ENCODE data around the gene BCAS2.
"Not testable (repeated sequence)": the region's sequence is repeated elsewhere in the genome, so short reads cannot be mapped to it uniquely, and the experiment has no call there.

BCAS2 gene

GRCh38 chr1:114595602-114596001 is 14.2 kb upstream of the BCAS2 start:
- Histone ChIP-seq H3K36me3 (no peaks in the 10 kb centered on the region), H3K4me3 (no peak overlapping the region), H3K9me3 (0 out of 2 replicates have a peak, but pooled peaks cover 4% of the 10 kb centered on the region), H3K9ac (no peak overlapping the region), H4K20me1 (no peaks in the 10 kb centered on the region), H3K4me2 (no peak overlapping the region), H3K27me3 (no peaks in the 10 kb centered on the region), H3K27ac (no peak overlapping the region), H3K4me1 (no peaks in the 10 kb centered on the region)
- no peak for TF ChIP-seq Cebpa-rat (IDR thresholded peaks at IDR 0.05)

- no peaks in the 10 kb centered on the region for H4K20me1 ChIP-seq
- 0 out of 2 replicates have a peak, but pooled peaks cover 4% of the 10 kb centered on the region for H3K9me3 ChIP-seq
- no peak for TF ChIP-seq Cebpa-rat (IDR thresholded peaks at IDR 0.05)
- no peaks in the 10 kb centered on the region for H3K36me3 ChIP-seq
- H3K27me3 ChIP-seq: no peaks in the 10 kb centered on the region
- H3K27ac ChIP-seq: no peak overlapping the region
- H3K9ac ChIP-seq: no peak overlapping the region
- H3K4me1 ChIP-seq: no peaks in the 10 kb centered on the region
- no peak overlapping the region for H3K4me3 ChIP-seq
- no peak overlapping the region for H3K4me2 ChIP-seq
Observed at GRCh38 chr1:114594046-114594445, 12.6 kb upstream of the BCAS2 start.

GRCh38 chr1:114589122-114589521 is 7.7 kb upstream of the BCAS2 start:
- Histone ChIP-seq H3K9me3 (no peaks in the 10 kb centered on the region), H3K9ac (no peak overlapping the region), H3K4me1 (no peaks in the 10 kb centered on the region), H3K4me3 (no peak overlapping the region), H3K36me3 (no peaks in the 10 kb centered on the region), H4K20me1 (no peaks in the 10 kb centered on the region), H3K27ac (no peak overlapping the region), H3K4me2 (no peak overlapping the region), H3K27me3 (no peaks in the 10 kb centered on the region)
- TF ChIP-seq Cebpa-rat (IDR thresholded peaks at IDR 0.05): no peak

GRCh38 chr1:114588196-114588689 is 6.8 kb upstream of the BCAS2 start:
- no peaks in the 10 kb centered on the region for H3K9me3 ChIP-seq
- no peaks in the 10 kb centered on the region for H3K27me3 ChIP-seq
- H3K4me2 ChIP-seq: no peak overlapping the region
- H3K36me3 ChIP-seq: no peaks in the 10 kb centered on the region
- H3K9ac ChIP-seq: no peak overlapping the region
- no peak overlapping the region for H3K4me3 ChIP-seq
- no peak overlapping the region for H3K27ac ChIP-seq
- no peaks in the 10 kb centered on the region for H4K20me1 ChIP-seq
- no peak for TF ChIP-seq Cebpa-rat (IDR thresholded peaks at IDR 0.05)
- no peaks in the 10 kb centered on the region for H3K4me1 ChIP-seq

- no peaks in the 10 kb centered on the region for H3K27me3 ChIP-seq
- H3K9me3 ChIP-seq: no peaks in the 10 kb centered on the region
- H4K20me1 ChIP-seq: no peaks in the 10 kb centered on the region
- no peak overlapping the region for H3K4me3 ChIP-seq
- no peaks in the 10 kb centered on the region for H3K36me3 ChIP-seq
- H3K27ac ChIP-seq: no peak overlapping the region
- H3K4me1 ChIP-seq: peaks cover under 1% of the 10 kb centered on the region; the same call in 1 of the 2 replicates
- no peak overlapping the region for H3K9ac ChIP-seq
- TF ChIP-seq Cebpa-rat (IDR thresholded peaks at IDR 0.05): no peak
- no peak overlapping the region for H3K4me2 ChIP-seq
Observed at GRCh38 chr1:114587203-114587991, 6.0 kb upstream of the BCAS2 start.

- Histone ChIP-seq H3K4me2 (no peak overlapping the region), H3K27me3 (no peaks in the 10 kb centered on the region), H4K20me1 (no peaks in the 10 kb centered on the region)
Observed at GRCh38 chr1:114586513-114587047, 5.2 kb upstream of the BCAS2 start.

GRCh38 chr1:114585231-114585630 is 3.8 kb upstream of the BCAS2 start:
- Histone ChIP-seq H3K4me2 (no peak overlapping the region), H3K27ac (no peak overlapping the region), H3K9ac (no peak overlapping the region), H3K36me3 (no peaks in the 10 kb centered on the region), H4K20me1 (no peaks in the 10 kb centered on the region), H3K4me3 (no peak overlapping the region), H3K9me3 (no peaks in the 10 kb centered on the region), H3K4me1 (peaks cover 15% of the 10 kb centered on the region), H3K27me3 (no peaks in the 10 kb centered on the region)
- no peak for TF ChIP-seq Cebpa-rat (IDR thresholded peaks at IDR 0.05)

More at GRCh38 chr1:114586513-114587047, 5.2 kb upstream of the BCAS2 start:
- Histone ChIP-seq H3K36me3 (no peaks in the 10 kb centered on the region), H3K9ac (no peak overlapping the region), H3K4me3 (no peak overlapping the region), H3K27ac (no peak overlapping the region), H3K4me1 (peaks cover 7% of the 10 kb centered on the region), H3K9me3 (no peaks in the 10 kb centered on the region)
- TF ChIP-seq Cebpa-rat (IDR thresholded peaks at IDR 0.05): no peak

- Histone ChIP-seq H3K4me2 (no peak overlapping the region), H3K9ac (no peak overlapping the region), H3K27ac (no peak overlapping the region), H3K27me3 (no peaks in the 10 kb centered on the region), H3K9me3 (no peaks in the 10 kb centered on the region), H3K4me1 (peaks cover under 1% of the 10 kb centered on the region; the same call in 1 of the 2 replicates), H3K4me3 (no peak overlapping the region), H4K20me1 (0 out of 2 replicates have a peak, but pooled peaks cover 13% of the 10 kb centered on the region), H3K36me3 (peaks cover 99% of the 10 kb centered on the region)
- no peak for TF ChIP-seq Cebpa-rat (IDR thresholded peaks at IDR 0.05)
Observed at GRCh38 chr1:114574365-114574764, 7.0 kb downstream of the BCAS2 start.

- Histone ChIP-seq H3K4me1 (no peaks in the 10 kb centered on the region), H3K9me3 (peaks cover 11% of the 10 kb centered on the region; the same call in 1 of the 2 replicates), H3K27me3 (no peaks in the 10 kb centered on the region), H3K4me3 (no peak overlapping the region), H3K36me3 (peaks cover 52% of the 10 kb centered on the region), H3K27ac (no peak overlapping the region), H3K4me2 (no peak overlapping the region), H3K9ac (no peak overlapping the region), H4K20me1 (no peaks in the 10 kb centered on the region)
- no peak for TF ChIP-seq Cebpa-rat (IDR thresholded peaks at IDR 0.05)
Observed at GRCh38 chr1:114564141-114564540, 17.3 kb downstream of the BCAS2 start.

GRCh38 chr1:114562978-114563510 is 18.4 kb downstream of the BCAS2 start:
- H3K9me3 ChIP-seq: peaks cover 11% of the 10 kb centered on the region; the same call in 1 of the 2 replicates
- not testable (repeated sequence) for H4K20me1 ChIP-seq, H3K4me3 ChIP-seq, H3K9ac ChIP-seq, H3K27me3 ChIP-seq, H3K4me2 ChIP-seq, H3K27ac ChIP-seq, H3K4me1 ChIP-seq
- peaks cover 41% of the 10 kb centered on the region for H3K36me3 ChIP-seq

Measured in BLaER1 (cell line).